HS-5 (cell line): ENCODE measurements around the gene DENND1B.
"Not testable (repeated sequence)": the region's sequence is repeated elsewhere in the genome, so short reads cannot be mapped to it uniquely, and the experiment has no call there.

Source experiments
- DNase-seq: peaks from one replicate; pipeline ENCODE4 v3.0.0-alpha.2; 2012; ENCODE audit warnings: low read depth

The DENND1B gene

DNA sequence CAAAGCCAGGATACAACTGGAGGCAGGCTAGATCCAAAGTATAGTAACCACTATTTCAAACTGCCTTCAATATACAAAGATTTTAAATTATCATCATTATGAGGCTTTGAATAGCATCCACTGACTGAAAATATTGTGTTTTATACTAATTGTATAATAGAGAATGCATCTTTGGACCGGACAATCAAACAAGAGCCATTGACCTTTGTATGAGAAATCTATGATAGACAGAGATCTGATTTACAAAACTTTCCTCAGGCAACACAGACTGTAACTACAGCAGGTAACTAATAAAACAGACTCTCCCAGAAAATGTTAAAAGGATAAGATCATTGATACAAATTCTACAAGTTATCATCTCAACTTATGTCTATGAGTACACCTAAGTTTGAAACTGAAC is 152.9 kb downstream of the DENND1B start:
- no peak for DNase-seq

DNA sequence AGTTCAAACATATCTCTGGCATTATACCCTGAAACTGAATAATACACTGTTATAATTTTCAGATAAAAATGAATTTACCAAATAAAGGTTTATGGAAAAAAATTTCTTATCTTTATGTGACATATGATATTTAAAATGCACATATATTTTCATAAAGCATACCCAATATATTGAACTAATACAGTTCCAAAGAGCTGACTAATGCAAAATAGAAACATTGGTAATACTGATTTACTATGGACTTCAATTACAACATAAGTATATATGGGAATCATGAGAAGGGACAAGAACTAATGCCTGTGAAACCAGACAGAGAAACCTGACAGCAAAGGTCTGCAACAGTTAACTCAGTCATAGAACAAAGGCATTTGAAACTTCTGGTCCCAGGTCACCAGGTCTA is 153.5 kb downstream of the DENND1B start:
- no peak for DNase-seq

DNA sequence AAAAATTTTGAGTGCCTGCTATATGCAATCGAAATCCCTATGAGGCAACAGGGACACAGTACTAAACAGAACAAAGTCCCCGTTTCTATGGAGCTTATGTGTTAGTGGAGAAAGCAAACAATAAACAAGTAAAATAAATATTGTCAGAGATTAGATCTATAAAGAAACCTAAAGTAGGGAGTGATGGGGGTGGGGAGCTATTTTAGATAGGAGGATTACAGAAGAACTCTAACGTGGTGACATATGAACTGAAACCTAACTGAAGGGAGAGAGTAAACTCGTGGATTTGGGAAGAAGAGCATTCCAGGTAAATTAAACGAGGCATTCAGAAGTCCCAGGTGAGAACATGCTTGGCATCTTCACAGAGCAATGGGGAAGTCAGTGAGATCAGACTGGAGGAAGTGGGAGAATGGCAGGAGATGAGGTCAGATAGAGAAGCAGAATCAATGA is 154.5 kb downstream of the DENND1B start:
- DNase-seq = no peak

DNA sequence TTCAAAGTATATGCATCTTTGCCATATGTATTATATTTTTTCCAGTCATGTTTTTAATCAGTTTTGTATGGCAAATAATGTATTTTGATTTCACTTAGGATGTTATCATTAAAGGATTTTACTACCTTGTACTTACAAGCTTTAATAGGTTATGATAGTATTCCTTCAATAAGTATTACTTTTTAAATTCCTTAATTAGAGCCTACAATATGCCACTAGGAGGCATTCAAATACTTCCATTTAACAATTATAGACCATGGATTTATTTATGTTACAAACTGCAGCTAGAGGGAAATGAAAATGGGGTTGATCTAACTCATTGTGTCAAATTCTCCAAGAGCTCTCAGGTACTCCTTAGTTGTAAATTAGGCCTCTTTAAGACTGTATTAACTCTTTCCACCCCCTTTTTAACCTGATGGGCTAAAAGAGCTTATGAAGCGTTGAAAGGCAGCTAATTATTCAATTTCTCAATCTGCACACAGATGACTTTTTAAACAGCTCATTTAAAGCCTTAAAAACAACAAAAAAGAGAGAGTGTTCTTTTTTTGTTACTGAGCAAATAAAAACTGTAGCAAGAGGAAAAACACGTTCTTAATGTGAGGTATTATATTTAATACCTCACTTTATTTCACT is 156.2 kb downstream of the DENND1B start:
- DNase-seq = no peak

DNA sequence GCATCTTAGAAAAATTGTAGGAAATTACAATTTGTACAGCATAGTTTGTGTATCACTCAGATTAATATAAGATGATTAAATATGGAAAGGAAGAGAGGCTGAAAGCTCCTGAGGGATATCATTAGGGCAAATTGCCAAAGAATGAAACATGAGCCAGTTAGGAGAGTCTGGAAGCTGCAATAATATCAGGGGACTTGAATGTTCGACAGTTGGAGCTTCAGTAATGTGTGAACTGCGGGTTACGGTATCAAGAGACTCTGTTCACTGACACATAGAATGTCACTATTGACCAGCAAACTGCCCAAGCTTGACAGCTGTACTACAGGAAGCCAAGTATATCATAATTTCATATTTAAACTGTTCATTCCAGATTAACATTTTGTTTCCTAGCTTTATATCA is 157.2 kb downstream of the DENND1B start:
- DNase-seq = no peak

DNA sequence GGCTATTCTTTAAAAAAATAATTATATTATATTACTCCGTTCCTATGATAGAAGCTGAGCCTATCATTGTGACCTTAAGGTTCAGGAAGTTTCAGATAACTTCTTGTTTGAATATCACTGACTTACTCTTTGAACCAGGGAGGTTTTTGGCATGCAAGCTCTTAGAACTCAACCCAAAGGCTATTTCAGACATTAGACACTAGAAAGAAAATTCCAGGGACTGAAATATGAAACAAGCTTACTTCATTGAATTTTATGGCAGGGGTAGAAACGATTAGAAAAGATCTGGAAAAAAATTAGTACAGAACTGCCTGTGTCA is 159.6 kb downstream of the DENND1B start:
- DNase-seq = no peak

DNA sequence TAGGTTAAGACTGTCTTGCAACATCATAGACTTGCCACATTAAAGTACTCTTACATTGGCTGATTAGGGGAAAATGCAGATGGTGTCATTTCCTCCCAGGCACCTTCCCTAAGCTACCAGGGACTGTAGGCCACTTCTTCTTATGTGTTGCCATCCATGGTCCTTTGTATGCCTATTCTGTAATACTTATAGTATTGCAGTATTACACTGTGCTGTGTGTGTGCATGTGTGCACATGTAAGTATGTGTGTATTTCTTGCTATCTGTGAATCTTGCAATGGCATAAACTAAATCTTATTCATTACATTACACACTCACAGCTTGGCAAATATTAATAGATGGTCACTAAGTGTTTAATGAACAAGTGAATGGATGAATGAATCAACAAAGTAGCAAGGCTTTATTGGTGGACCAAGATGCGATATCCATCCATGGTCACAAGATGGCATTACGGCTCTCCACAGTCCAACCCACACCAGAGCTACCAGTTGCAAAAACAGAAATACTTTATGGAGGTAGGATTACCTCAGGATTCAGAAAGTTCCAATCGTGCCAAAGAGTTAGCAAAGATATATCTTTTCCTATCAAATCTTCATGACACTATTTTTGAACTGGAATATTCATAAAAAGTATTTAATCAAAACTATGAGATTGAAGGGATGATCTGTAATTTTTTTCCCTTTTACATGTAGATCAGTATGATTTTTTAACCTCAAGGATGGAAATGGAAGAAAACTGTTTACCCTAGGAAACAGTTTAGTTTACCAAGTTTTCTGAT is 160.2 kb downstream of the DENND1B start:
- DNase-seq = peak; percentile 16

DNA sequence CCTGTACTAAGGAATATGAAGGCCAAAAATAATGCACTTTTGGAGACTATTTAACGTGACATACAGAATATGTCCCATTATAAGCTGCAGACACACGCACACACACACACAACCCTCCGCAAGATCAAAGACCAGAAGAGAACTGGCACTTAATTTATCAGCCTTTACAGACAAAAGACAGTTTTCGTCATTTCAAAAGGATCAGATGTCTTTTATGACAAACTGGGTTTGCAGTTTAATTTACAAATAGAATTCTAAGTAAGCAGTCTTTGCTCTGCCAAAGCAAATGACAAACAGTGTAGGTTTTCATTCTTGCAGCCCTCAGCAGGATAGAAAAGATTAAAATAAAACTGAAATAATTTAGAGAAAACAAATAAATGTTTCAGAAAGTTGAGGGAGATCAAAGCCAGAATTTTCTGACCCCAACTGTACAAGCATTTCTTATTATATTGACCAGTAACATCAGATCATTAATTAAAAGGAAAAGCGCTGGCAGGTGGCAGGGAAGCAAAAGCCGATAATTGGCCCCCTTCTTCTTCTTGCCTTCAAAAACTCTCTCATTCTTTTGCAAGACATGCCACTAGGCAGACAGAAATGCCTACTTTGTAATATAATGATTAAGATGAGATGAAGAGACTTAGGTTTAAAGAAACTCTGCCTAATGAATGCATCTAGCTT is 169.0 kb downstream of the DENND1B start:
- no peak for DNase-seq

DNA sequence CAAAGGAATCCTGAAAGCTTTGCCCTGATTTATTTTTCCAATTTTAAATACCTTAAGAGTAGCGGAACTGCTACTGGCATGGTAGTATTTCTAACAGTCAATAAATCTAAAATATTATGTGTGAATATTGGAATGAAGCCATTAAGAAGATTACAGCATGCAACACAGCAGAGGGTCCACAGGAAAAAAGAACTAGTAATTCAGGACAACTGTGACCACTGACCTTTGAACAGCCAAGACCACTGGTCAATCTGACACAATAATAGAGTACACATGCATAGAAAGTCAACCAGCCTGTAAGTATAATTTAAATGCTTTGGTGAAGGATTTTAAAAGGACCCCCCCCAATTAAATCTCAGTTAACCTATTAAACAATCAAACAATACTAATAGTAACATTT is 171.0 kb downstream of the DENND1B start:
- DNase-seq = no peak

DNA sequence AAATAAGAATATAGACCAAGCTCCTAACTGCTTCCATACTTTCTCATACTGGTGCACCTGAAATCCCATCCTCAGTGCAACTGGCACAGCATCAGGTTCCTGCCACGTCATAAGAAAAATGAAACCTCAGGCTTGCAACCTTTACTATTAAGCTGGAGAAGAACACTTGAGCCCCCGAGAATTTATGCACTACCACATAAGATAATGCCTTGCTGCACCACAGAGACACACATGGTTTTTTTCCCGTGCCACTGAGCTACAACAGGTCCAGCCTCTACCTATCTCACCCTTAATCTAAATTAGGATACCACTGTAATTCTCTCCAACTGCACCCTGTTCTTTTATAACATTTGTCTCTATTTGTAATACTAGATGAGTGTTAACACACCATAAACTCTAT is 174.5 kb downstream of the DENND1B start:
- no peak for DNase-seq

DNA sequence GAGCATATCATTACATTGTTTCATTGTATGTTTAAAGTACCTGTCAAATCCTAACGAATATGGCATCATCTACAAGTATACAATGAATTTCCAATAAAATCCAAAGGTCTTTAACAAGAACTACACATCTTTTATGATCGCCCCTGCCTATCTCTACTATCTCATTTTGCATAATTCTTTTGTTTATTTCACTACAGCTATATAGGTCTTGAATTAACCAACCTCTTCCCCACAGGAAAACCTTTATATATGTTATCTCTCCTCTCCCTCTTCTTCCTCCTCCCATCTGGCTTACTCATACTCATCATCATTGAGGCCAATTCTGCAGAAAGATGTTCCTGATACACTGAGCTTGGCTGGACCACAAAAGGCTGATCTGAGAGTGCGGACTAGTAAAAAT is 175.5 kb downstream of the DENND1B start:
- no peak for DNase-seq

DNA sequence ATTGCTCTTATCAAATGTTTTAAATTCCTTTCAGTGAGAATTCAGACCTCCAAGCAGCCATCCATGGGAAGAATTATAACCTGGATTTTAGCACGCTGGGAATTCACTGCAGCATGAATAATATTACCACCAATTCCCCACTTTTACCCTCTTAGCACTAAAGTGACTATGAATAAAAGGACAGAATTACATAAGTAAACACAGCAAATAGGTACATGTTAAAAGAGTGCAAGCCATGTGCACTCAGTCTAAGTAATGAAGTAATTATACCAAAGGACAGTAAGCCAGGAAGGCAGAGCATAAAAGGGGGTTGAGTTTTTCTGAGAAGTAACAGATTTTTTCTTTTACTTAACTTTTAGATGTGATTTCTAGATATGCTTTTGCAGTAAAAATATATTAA is 176.3 kb downstream of the DENND1B start:
- no peak for DNase-seq

DNA sequence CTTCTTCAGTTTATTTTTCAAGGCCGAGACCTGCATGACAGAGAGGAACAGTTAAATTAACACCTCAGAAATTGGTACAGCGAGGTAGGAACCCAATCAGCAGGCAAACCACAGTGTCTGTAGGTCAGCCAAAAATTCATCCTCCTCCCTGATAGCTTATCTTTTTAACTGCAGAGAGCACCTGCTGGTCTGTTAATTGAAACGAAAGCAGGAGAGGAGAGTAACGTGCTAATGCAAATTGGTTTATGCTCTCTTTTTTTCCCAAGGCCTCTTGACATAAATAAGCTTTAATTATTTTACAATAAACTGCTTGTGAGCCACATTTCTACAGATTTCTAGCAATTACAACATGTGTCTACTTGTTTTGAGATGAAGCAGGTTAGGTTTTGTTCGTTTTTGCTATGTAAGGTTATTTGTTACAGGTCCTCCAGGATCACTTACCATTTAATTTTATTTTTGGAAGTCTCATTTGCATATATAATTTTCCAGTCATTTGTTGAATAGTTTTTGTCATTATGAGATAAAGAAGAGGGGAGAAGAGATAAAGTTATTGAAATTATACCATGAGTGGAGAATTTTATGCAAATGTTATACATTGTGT is 179.9 kb downstream of the DENND1B start:
- no peak for DNase-seq

DNA sequence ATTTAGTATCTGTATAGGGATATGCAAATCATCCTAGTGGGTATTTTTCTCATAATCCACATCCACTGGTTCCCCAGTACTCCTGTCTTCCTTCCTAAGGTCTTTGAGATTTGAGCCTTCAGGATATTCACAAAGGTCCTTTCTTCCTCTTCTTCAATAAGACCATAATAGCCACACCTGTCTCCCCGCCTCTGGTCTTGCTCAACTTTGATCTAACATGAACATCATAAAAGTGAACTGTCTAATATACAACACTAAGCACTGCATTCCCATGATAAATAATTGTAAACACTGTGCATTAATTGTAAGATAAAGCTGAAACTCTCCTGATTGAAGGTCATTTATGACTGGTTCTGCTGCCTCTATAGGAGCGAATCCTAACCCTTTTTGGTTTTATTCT is 184.6 kb downstream of the DENND1B start:
- no peak for DNase-seq

DNA sequence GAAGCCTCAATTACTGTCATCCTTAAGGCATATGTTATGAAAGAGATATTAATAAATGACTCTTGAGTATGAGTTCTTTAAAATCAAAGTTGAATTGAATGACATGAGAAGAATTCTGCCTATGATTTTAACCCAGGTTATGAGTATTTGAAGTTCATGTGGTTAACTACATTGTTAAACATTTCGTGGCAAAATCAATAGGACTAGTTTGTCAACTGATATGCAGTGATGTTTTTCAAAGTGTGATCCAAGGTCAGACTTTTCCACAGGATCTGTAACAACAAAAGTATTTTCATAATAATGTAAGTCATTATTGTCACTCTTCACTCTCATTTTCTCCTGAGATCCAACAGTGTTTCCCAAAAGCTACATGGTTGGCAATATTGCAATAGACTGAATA is 189.5 kb downstream of the DENND1B start:
- no peak for DNase-seq

DNA sequence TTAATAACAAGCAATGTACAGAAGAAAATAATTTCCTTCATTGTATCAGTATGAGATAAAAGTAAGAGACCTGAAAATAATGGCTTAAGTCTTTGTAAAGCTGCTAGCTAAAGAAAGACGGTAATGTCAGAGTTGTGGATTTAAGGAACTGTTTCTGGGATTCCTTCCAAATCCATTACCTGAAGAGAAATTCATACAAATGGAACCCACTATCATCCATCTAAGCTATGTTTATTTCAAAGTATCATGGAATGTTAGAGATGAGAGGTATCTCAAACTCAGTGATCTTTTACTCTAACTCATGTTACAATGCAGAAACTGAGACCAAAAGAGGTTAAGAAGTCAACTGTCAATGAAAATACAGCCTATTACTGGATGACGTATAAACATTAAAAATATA is 197.7 kb downstream of the DENND1B start:
- no peak for DNase-seq

DNA sequence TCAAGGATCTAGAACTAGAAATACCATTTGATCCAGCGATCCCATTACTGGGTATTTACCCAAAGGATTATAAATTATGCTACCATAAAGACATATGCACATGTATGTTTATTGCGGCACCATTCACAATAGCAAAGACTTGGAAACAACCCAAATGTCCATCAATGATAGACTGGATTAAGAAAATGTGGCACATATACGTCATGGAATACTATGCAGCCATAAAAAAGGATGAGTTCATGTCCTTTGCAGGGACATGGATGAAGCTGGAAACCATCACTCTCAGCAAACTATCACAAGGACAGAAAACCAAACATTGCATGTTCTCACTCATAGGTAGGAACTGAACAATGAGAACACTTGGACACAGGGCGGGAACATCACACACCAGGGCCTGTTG is 199.7 kb downstream of the DENND1B start:
- DNase-seq = not testable (repeated sequence)

DNA sequence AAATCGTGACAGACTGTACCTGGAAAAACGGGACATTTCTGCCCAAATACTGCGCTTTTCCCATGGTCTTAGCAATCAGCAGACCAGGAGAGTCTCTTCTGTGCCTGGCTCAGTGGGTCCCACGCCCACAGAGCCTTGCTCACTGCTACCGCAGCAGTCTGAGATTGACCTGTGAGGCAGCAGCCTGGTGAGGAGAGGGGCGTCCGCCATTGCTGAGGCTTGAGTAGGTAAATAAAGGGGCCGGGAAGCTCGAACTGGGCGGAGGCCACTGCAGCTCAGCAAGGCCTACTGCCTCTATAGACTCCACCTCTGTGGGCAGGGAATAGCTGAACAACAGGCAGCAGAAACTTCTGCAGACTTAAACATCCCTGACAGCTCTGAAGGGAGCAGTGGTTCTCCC is 203.1 kb downstream of the DENND1B start:
- DNase-seq = no peak

DNA sequence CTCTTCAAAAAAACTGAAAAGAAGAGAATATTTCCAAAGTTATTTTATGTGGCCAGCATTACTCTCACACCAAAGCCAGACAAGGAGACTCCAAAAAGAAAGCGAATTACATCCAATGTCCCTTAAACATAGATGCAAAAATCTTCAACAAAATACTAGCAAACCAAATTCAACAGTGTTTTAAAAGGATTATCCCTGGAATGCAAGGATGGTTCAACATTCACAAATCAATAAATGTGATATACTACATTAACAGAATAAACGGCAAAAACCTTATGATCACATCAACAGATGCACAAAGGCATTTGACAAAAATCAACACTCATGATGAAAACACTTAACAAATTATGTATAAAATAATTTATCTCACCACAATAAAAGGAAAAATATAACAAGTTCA is 207.8 kb downstream of the DENND1B start:
- no peak for DNase-seq

DNA sequence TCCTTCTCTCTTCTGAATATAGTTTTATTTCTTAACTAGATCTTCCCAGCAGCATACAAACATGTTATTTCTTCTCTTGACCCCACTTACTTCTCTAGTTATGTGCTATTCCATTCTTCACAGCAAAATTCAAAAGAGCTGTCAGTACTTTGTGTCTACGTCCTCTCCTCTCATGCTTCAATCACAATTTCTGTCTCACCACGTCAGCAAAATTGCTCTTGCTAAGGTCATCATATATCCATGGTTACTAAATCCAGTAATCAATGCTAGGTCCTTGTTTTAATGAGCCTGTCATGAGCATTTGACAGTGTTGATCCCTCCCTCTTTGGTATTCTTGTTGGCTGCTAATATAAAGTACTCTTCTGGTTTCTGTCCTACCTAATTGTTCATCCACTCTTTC is 214.2 kb downstream of the DENND1B start:
- no peak for DNase-seq

DNA sequence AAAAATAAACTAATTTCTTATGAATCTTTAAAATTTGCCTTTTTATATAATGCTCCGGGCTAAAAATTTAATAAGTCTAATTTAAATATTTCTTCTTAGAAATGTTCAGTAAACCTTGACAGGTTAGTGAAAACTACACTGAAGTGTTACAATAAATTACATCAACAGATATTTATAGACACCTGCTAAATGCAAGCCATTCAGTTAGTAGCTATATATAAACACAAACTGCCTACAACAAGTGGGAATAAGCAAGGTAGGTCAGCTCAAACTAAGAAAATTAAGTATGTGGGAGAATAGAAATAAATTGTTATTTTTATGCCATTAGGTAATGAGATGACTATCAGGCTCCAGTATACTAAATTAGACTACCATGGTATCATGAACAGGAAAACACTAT is 215.6 kb downstream of the DENND1B start:
- no peak for DNase-seq

DNA sequence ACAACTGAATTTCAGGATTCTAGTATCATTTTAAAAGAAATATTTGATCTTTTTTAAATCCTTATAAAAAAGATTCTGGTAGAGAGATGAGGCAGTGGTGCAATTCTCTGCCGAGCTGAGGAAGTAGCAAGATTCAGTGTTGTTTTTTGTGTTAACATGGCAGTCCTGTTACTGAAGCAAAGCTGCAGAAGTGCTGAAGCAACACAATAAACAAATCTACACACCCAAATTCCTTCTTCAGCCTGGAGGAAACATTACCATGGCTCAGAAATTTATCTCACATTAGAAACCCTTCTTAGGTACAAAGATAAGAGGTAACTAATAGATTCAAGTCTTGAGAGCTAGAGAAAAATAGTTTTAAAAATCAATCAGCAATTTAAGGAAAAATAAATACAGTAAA is 216.0 kb downstream of the DENND1B start:
- no peak for DNase-seq

DNA sequence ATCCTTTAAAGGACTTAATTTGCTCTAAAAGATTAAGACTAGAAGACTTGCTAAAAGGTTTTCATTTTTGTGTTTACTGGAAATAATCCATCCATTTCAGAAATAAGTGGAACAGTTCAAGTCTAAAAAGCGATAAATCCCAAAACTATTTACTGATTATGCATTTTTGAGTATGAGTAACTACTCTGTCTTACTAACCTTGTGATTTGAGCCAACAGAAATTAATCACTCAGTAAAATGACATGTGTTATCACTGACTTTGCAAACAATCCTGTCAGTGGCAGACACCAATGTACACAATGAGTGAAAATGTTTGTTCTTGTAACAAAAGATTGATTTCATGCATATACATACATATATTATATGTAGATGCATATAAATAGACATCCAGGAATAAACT is 218.0 kb downstream of the DENND1B start:
- DNase-seq = peak; percentile 6
